Sigmoid colon (tissue), 4 donors: ENCODE data around the gene SREBF1.

Experiments used
- EP300 ChIP-seq, 4 donors: sonication (generic); formaldehyde crosslinking; IDR thresholded peaks; one replicate each; pipeline ENCODE4 v1.6.1; 2017; ENCODE audit warnings: antibody characterized with exemption in 4 of 4
- TF ChIP-seq, protein P1 (sequence below), 4 experiments: fragments of 450-650 bp in 3 of 4; fragments of 200-600 bp in 1 of 4; IDR thresholded peaks; one replicate each; pipeline ENCODE4 v1.5.1; 2016 to 2019; ENCODE audit warnings: antibody characterized with exemption in 4 of 4, mild to moderate bottlenecking in 3 of 4, moderate library complexity in 2 of 4

DNA sequence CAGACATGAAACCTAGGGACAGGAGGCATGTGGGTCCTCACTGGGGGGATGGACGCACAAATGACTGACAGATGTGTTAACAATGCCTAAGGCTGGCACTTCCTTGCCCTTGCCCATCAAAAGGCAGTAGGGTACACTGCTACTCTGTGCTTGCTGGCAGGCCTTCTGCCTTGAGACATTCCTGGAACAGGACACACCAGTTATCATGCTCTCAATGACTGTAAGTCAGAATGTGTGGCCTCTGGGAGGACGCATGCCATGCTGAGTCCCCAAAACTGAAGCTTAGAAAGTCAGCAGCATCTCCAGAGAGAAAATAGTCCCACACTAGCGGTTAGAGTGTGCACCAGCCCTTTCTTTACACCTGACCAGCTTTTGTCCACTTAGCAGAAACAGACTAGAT, 16.1 kb upstream of the SREBF1 start:
- TF ChIP-seq, protein P1, sequence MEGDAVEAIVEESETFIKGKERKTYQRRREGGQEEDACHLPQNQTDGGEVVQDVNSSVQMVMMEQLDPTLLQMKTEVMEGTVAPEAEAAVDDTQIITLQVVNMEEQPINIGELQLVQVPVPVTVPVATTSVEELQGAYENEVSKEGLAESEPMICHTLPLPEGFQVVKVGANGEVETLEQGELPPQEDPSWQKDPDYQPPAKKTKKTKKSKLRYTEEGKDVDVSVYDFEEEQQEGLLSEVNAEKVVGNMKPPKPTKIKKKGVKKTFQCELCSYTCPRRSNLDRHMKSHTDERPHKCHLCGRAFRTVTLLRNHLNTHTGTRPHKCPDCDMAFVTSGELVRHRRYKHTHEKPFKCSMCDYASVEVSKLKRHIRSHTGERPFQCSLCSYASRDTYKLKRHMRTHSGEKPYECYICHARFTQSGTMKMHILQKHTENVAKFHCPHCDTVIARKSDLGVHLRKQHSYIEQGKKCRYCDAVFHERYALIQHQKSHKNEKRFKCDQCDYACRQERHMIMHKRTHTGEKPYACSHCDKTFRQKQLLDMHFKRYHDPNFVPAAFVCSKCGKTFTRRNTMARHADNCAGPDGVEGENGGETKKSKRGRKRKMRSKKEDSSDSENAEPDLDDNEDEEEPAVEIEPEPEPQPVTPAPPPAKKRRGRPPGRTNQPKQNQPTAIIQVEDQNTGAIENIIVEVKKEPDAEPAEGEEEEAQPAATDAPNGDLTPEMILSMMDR (IDR thresholded peaks at IDR 0.05), result no peak
- no peak for TF ChIP-seq EP300 (IDR thresholded peaks at IDR 0.05)
